Heart right ventricle (tissue), 16 donors: ENCODE data around the gene CYB5D1. TPM values are rescaled to one million over a fixed set of nuclear protein-coding genes. Genes with fewer than 3 reads are reported as not detected.
A peak's percentile ranks its signal among the peaks of the same experiment; 100 is the strongest.

ENCODE experiments used
- ATAC-seq, 8 donors: fragments of 200-7000 bp; cut with Tn5 transposase; one replicate each; pipeline ENCODE4 v1.9.1; 2020; ENCODE audit warnings: mild to moderate bottlenecking in 8 of 8, moderate library complexity in 8 of 8, moderate number of reproducible peaks in 1 of 8
- DNase-seq, 2 donors: peaks; one replicate each; pipeline ENCODE4 v3.0.0-alpha.2; 2020
- H3K27ac ChIP-seq, 10 donors: fragments of 200-600 bp; sonication (generic) in 2 of 10; one replicate each; pipeline versions ENCODE4 v1.5.0 to v1.8.0; 2020 to 2022; ENCODE audit warnings: mild to moderate bottlenecking in 3 of 10
- H3K27me3 ChIP-seq, 7 donors: fragments of 200-600 bp; one replicate each; pipeline ENCODE4 v1.8.0; 2021 to 2022; ENCODE audit warnings: mild to moderate bottlenecking in 2 of 7
- H3K36me3 ChIP-seq, 9 donors: fragments of 200-600 bp; sonication (generic) in 1 of 9; one replicate each; pipeline versions ENCODE4 v1.5.0 to v1.8.0; 2020 to 2022; ENCODE audit warnings: mild to moderate bottlenecking in 2 of 9
- H3K4me1 ChIP-seq, 9 donors: fragments of 200-600 bp; sonication (generic) in 1 of 9; one replicate each; pipeline versions ENCODE4 v1.5.0 to v1.8.0; 2020 to 2022; ENCODE audit warnings: mild to moderate bottlenecking in 4 of 9
- H3K4me3 ChIP-seq, 10 donors: fragments of 200-600 bp; sonication (generic) in 2 of 10; one replicate each; pipeline versions ENCODE4 v1.5.0 to v1.8.0; 2020 to 2022; ENCODE audit warnings: mild to moderate bottlenecking in 7 of 10, moderate library complexity in 2 of 10
- H3K9me3 ChIP-seq, 11 donors: fragments of 200-600 bp in 10 of 11; sonication (generic) in 2 of 11; one replicate each; pipeline versions ENCODE4 v1.5.0 to v1.8.0; 2013 to 2022; ENCODE audit warnings: mild to moderate bottlenecking in 2 of 11, control low read depth in 1 of 11, moderate library complexity in 1 of 11
- CTCF ChIP-seq, 9 donors: fragments of 200-600 bp; sonication (generic) in 2 of 9; IDR thresholded peaks; one replicate each; pipeline versions ENCODE4 v1.5.0 to v1.8.0; 2021 to 2022; ENCODE audit warnings: antibody characterized with exemption in 9 of 9, mild to moderate bottlenecking in 5 of 9, moderate library complexity in 1 of 9
- WGBS, 2 donors: extraction: QIAGEN DNeasy Blood & Tissue Kit; methylation state at CpG; one replicate each; pipeline ENCODE4 v1.1.7; 2013; ENCODE audit warnings: inconsistent platforms in 1 of 2; 5-methylcytosine and 5-hydroxymethylcytosine counted together
- intact Hi-C, 10 donors: fragments of 100-400 bp; cut with DNase I; formaldehyde crosslinking; loops; one replicate each; pipeline versions ENCODE4 v1.11.1 to v1.14.2; 2022
- polyA plus RNA-seq, 2 donors: library from polyadenylated mRNA; stranded (reverse); fragments of 200-250 nt; gene quantifications; one replicate each; pipeline ENCODE4 v1.2.3, GENCODE V29; 2013
- total RNA-seq, 10 donors: library from RNA; stranded (reverse); fragmentation: NEBNext Ultra II Directional in 3 of 10; extraction: Animal tissue kit (Norgen Biotek cat#: 25700) in 3 of 10; gene quantifications; one replicate each; pipeline versions ENCODE4 v1.2.1 to v1.2.4, GENCODE V29; 2021 to 2023
- donor health status: Arrhythmogenic right ventricular cardiomyopathy.
- donor health status: ischemic (EF 13 %, LVEDD 7.1; RV severe dilation, severe dysfunction).
- donor health status: healthy with polysubstance abuse.
- donor health status: DM: no; HTN: yes; CAD: no.
- donor health status: DM: no; HTN: no; CAD: no.
- donor health status: ischemic (EF 25% LVEDD 6.9; RV normal size, moderate dysfunction).
- donor health status: ischemic (EF 25% LVEDD 5.7; RV mildly dilated, moderate dysfunction).
- donor health status: healthy.
- donor health status: DM: yes; HTN: yes; CAD: no.
- donor health status: Ischemic cardiomyopathy.
- donor health status: ischemic (EF 35%, LVEDD 5.7; RV mildly dilated, moderate dysfunction).
- donor health status: nonischemic (EF 11% LVEDD 7.7; RV severe dilation, severe dysfunction).
- donor health status: DM: yes; HTN: yes; CAD: no.
- donor health status: PGD.
- donor health status: ischemic (EF 29% LVEDD 5.4; RV normal size, mild dysfunction).
- donor health status: nonischemic (EF 23%, LVEDD 6.1; RV moderate dilation, normal function).

Gene CYB5D1
- total and polyA plus RNA-seq, 12 donors, result 10.0 to 20.1 (median 15.7) TPM

- 22 to 24% methylated on average over 60 of the region's 60 CpGs for WGBS, 2 donors
- peak; percentile 96 to 99 (median 98) for TF ChIP-seq CTCF (IDR thresholded peaks at IDR 0.05)
- Histone ChIP-seq H3K36me3 (peaks cover 0 to 85% (median 51%) of the 10 kb centered on the region in 9 donors), H3K27me3 (no peaks in the 10 kb centered on the region), H3K4me3 (peak overlapping the region in 5 of 10 donors; percentile 5 to 42 (median 19)), H3K4me1 (peaks cover 3 to 49% (median 30%) of the 10 kb centered on the region in 9 donors), H3K9me3 (no peaks in the 10 kb centered on the region), H3K27ac (peak overlapping the region in 5 of 10 donors; percentile 4 to 49 (median 17))
- intact Hi-C loops, result loop anchor here in 6 of 10 donors (1.0 to 10.0 kb wide), 7 partner anchors 17 to 303 kb away; partner anchors contain the start of genes KDM6B (in 2 of the 6) and PER1 (in 1 of the 6)
- peak; percentile 62 to 75 (median 70) for ATAC-seq
- peak; percentile 91 for DNase-seq
Measured at GRCh38 chr17:7851438-7852261, 6.2 kb upstream of the CYB5D1 start.

- H3K36me3 ChIP-seq, result peaks cover 0 to 79% (median 47%) of the 10 kb centered on the region in 9 donors
- TF ChIP-seq CTCF (IDR thresholded peaks at IDR 0.05), result no peak
- DNase-seq (peak in 1 of 2 donors; percentile 12), ATAC-seq (no peak)
- intact Hi-C loops, result loop anchor here in 4 of 10 donors (1.0 to 10.0 kb wide), 5 partner anchors 30 to 303 kb away; partner anchors contain the start of gene PER1 (in 1 of the 4)
- H3K4me1 ChIP-seq, result peaks cover 3 to 54% (median 32%) of the 10 kb centered on the region in 9 donors
- H3K27me3 ChIP-seq, result no peaks in the 10 kb centered on the region
- WGBS, 2 donors, result 57 to 66% methylated on average over 20 of the region's 20 CpGs
- H3K9me3 ChIP-seq, result no peaks in the 10 kb centered on the region
- peak overlapping the region in 1 of 10 donors; percentile 21 for H3K4me3 ChIP-seq
- H3K27ac ChIP-seq, result peak overlapping the region in 4 of 10 donors; percentile 4 to 93 (median 16)
Measured at GRCh38 chr17:7852262-7852670, 5.5 kb upstream of the CYB5D1 start.

GRCh38 chr17:7852919-7853690, 4.7 kb upstream of the CYB5D1 start:
- no peak for TF ChIP-seq CTCF (IDR thresholded peaks at IDR 0.05)
- WGBS, 2 donors, result 74 to 81% methylated on average over 51 of the region's 51 CpGs
- DNase-seq, result no peak
- intact Hi-C loops, result loop anchor here in 4 of 10 donors (1.0 to 10.0 kb wide), 5 partner anchors 31 to 302 kb away; partner anchors contain the start of gene PER1 (in 1 of the 4)
- Histone ChIP-seq H3K4me3 (peak overlapping the region in 6 of 10 donors; percentile 11 to 72 (median 68)), H3K27me3 (no peaks in the 10 kb centered on the region), H3K9me3 (no peaks in the 10 kb centered on the region), H3K27ac (peak overlapping the region in 9 of 10 donors; percentile 85 to 98 (median 93)), H3K4me1 (peaks cover 3 to 56% (median 34%) of the 10 kb centered on the region in 9 donors), H3K36me3 (peaks cover 0 to 74% (median 45%) of the 10 kb centered on the region in 9 donors)
- ATAC-seq, result no peak

- TF ChIP-seq CTCF (IDR thresholded peaks at IDR 0.05), result no peak
- H3K36me3 ChIP-seq, result peaks cover 0 to 69% (median 43%) of the 10 kb centered on the region in 9 donors
- peak overlapping the region in 8 of 10 donors; percentile 11 to 72 (median 68) for H3K4me3 ChIP-seq
- no peaks in the 10 kb centered on the region for H3K9me3 ChIP-seq
- no peaks in the 10 kb centered on the region for H3K27me3 ChIP-seq
- 72 to 77% methylated on average over 21 of the region's 21 CpGs for WGBS, 2 donors
- peaks cover 3 to 62% (median 39%) of the 10 kb centered on the region in 9 donors for H3K4me1 ChIP-seq
- ATAC-seq, result no peak
- DNase-seq, result no peak
- intact Hi-C loops, result loop anchor here in 4 of 10 donors (5.0 to 10.0 kb wide), 3 partner anchors 109 to 301 kb away; partner anchors contain the start of gene PER1 (in 1 of the 4)
- H3K27ac ChIP-seq, result peak overlapping the region in 9 of 10 donors; percentile 85 to 98 (median 93)
Measured at GRCh38 chr17:7853691-7854038, 4.1 kb upstream of the CYB5D1 start.
